Fibroblast of skin of scalp (primary cell): ENCODE data around the gene PPA1. TPM values are rescaled to one million over a fixed set of nuclear protein-coding genes. Genes with fewer than 3 reads are reported as not detected.
"Not testable (repeated sequence)": the region's sequence is repeated elsewhere in the genome, so short reads cannot be mapped to it uniquely, and the experiment has no call there.

Source experiments
- DNase-seq: peaks from one replicate; pipeline ENCODE4 v3.0.0-alpha.2; 2013
- polyA plus RNA-seq, 2 experiments: library from polyadenylated mRNA; unstranded; fragments of 120-200 nt; gene quantifications; one replicate each; pipeline ENCODE4 v1.2.1, GENCODE V29; 2013; ENCODE audit not compliant: insufficient read length in 2 of 2

The PPA1 gene
- polyA plus RNA-seq (2013, experiment 1 of 2; ENCODE audit: insufficient read length) = 112 TPM
- polyA plus RNA-seq (2013, experiment 2 of 2; ENCODE audit: insufficient read length) = 120 TPM

DNA sequence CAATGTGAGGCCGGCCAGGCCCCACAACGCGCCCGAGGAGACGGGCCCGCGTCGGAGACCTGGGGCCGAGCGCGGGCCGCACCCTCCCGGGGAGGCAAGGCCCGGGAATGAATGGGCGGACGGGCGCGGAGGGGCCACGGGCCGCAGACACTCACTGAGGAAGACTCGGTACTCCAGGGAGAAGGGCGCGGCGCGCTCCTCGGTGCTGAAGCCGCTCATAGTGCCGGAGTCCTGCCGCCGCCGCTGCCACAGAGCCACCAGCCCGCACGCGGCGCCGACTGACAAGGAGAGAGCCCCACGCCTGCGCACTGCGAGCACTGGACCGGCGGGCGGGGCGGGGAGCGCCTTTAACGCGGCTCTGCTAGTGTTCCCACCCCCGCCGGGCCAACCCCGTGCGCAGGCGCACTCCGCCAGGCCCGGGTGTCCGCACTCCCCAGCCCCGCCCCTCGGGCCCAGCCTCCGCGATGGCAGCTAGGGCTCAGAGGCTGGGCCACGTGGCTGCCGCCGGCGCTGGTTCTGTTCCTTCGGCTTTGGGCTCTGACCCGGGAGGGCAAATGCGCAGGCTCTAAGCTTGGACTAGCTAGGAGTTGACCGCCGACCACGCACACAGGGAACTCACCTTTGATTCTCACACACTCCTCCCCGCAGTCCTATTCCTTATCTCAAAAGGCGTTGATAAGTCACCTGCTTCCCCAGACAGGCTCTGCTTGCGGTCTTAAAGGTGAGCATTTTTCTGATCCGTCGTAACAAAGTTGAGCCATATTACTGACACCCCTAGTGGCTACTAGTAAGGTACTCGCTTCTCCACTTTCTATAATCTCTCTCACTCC is at the start of gene PPA1:
PPA1 (minus strand) TSS at position 321 of the 830 bp plus-strand sequence; CDS start at position 219, 102 bp downstream.
- DNase-seq = peak; percentile 96

- DNase-seq = no peak
Observed at GRCh38 chr10:70281609-70282008, 48.4 kb upstream of the PPA1 start.

DNA sequence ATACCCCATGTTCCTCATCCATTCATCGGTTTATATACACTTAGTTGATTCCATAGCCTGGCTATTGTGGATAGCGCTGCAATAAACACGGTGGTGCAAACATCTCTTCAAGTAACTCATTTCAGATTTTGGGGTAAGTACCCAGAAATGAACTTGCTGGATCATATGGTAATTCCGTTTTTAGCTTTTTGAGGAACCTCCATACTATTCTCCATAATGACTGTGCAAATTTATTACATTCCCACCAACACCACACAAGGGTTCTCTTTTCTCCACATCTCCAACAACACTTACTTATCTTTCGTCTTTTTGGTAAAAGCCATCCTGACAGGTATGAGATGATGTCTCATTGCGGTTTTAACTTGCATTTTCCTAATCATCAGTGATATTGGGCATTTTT is 46.9 kb upstream of the PPA1 start:
- no peak for DNase-seq

DNA sequence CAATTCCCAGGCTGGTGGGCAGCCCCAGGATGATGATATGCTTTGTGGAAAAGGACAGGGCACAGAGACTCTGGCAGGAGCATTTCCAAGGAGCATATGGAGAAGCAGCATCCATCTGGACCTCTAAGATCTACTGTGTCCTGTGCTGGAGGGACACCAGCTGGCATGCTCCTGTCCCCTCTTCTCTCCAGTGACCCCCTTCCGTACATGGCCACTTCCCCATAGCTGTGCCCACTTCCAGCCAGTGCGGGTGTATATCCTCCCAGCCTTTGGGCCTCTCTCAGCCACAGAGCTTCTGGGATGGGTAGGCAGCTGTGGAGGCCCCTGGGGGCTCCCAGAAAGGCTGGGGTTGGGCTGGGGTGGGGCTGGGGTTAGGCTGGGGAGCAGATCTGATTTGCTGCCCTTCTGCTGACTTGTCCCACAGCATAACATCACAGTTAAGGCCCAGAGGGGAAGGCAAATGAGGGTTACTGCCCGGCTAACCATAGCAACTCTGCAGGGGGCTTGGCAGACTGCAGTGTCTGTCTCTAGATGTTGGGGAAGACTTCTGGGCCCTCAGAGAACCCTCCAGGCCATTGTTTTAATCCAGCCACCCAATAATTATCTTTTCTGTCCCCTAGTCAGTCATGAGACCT is 44.3 kb upstream of the PPA1 start:
- no peak for DNase-seq

GRCh38 chr10:70274643-70275042 is 41.4 kb upstream of the PPA1 start:
- DNase-seq = no peak

DNA sequence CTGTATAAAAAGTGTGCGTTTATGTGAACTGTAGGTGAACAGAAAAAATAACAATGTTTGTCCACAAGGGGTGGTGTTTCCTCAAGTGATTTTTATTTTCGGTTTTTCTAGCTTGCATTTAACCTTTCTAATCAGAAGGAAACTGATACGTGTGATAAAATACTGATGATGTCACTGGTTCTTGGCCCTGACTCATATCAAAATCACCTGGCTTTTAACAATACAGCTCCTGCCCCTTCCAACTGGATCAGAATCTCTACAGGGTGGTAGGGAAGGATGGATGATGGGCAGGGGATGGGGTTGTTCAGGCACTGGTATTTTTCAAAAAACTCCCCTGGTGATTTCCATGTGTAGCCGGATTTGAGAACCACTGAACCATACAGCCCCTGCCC is 39.7 kb upstream of the PPA1 start:
- no peak for DNase-seq

GRCh38 chr10:70271996-70272924 is 39.0 kb upstream of the PPA1 start:
- no peak for DNase-seq

- no peak for DNase-seq
Observed at GRCh38 chr10:70270952-70271351, 37.7 kb upstream of the PPA1 start.

GRCh38 chr10:70269741-70270140 is 36.5 kb upstream of the PPA1 start:
- DNase-seq = no peak

DNA sequence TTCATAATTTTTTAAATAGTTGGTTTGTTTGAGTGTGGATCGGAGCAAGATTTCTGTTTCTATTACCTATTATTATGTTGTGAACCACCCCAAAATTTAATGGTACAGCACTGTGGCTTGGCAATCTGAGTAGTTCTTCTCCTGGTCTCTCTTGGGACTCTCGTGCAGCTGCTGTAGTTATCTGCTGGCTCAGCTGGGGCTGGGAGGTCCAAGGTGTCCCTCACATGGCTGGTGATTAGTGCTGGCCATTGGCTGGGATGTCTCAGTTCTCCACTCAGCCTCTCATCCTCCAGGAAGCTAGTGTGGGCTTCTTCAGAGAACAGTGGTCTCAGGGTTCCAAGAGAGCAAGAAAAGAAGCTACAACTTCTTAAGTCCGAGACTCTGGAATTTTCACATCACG is 35.1 kb upstream of the PPA1 start:
- no peak for DNase-seq

DNA sequence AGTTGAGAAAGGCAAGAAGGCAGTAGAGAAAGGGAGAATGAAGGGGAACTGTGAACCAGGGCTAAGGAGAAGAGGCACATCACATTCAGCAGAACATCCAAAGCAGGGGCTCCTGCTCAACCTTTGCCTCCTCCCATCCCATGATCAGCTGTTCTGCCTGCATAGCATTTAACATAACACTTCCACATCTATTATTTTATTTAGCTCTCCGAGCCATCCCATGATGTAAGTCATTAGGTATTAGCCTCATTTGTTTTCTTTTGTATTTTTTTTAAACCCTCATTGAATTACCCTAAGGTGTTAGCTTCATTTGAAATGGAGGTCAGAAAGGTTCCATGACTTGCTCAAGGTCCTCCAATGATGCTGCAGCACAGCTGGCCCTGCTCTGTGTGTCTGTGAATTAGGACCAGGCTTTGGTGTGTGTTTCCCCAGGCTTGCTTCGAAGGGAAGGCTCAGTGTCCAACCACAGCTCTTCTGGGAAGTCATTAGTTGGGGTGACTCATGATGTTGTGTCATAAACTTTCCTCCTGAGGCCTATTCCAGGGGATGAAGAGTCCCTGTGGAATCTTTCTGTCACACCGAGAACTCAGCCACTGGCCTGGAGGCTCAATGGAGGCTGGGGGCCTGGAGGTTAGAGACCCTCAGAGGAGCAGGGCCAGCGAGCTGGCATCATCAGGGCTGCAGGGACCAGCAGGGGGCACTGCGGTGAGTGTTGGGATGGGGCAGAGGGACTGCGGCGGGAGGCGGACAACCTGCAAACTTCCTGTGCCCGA is 34.1 kb upstream of the PPA1 start:
- DNase-seq = peak; percentile 93

DNA sequence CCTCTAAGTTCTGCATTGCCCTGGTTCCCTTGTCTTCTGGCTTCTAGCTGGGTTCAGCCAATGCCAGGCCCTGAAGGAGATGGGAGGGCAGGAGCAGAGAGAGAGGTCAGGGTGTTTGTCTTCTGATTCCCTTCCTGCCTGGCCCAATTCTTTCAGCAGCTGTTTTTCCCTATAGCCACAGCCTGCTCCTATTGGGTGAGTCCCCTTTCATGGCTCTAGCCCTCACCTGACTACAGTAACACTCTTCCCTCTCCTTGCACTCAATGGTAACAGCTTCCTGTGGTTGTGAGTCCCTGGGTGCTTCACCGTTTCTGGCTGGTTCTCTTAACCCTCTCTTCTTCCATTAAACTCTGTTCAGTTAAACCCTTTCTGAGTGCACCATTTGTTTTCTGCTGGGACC is 33.5 kb upstream of the PPA1 start:
- no peak for DNase-seq

- DNase-seq = no peak
Observed at GRCh38 chr10:70266056-70266455, 32.8 kb upstream of the PPA1 start.

DNA sequence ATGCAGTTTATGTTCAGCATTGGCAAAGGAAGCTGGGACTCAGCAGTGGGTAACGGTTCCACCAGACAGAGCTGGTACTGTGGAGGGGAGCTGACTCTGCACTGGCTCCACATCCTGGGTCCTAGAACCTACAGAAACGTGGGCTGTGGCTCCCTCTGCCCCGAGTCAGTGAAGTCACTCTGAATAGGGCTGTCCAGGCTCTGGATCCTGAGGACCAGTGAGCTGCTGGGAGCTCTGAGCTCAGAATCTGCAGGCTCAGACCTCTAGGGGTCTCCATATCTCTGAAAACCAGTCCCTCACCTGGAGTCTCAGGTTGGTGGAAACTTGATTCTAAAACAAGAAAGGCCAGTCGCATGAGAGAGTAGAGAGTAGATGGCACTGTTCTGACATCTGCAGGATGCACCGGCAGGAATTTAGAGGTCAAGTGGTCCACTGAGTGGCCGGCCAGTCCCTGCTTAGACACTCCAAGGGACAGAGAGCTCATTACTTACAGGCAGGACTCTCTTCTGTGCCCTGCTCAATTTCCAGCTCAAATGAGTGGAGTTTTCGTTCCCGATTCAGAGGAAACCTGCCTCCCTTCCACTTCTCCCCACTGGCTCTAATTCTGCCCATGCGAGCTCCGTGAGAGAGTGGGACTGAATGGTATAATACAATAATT is 31.9 kb upstream of the PPA1 start:
- no peak for DNase-seq

DNA sequence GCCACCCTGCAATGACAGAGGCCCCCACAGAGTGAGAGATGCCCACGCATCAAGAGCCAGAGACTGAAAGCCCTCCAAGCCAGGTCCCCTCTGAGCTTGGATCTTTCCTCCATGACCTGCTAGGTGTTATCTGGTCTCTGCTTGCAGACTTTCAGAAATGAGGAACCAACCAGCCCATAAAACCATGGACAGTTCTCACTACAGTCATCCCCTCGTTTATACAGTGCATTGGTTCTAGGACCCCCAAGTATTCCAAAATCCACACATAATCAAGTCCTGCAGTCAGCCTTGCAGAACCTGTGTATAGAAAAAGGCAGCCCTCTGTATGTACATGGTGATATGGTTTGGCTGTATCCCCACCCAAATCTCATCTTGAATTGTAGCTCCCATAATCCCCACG is 27.5 kb upstream of the PPA1 start:
- no peak for DNase-seq

DNA sequence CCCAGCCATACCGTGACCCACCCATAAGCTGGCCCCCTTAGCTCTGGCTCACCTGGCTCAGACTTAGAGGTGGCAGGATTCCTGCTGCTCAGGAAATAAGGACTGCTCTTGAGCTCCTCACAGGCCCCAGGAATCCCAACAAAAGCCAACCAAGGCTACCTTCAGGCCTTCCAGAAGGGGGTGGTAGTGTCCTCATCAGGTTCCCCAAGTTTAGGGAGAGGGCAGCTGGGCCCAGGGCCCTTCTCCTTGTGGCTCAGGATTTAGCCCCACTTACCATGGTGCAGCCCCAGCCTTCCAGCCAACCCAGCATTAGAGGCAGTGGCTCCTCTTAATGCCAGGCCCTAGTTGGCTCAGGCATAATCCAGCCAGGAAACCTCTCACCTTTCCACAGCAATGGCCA is 27.0 kb upstream of the PPA1 start:
- no peak for DNase-seq

- no peak for DNase-seq
Observed at GRCh38 chr10:70258216-70258615, 25.0 kb upstream of the PPA1 start.

GRCh38 chr10:70257816-70258215 is 24.6 kb upstream of the PPA1 start:
- DNase-seq = not testable (repeated sequence)

DNA sequence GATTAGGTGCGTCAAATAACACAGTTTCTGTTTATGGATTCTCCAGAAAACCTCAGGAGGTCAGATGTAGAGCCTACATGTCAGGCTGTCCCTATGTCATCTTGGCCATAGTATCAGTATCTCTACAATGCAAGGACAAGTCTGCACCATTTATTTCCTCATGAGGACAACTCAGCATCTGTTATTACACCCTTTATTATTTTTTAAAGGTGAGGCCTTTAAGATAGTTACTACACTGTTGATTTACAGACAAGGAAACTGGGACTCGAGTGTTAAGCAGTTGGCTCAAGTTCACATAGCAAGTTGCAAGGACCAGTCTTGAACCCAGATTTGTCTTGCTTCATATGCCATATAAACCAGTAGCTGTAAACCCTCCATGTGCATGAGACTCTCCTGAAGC is 23.2 kb upstream of the PPA1 start:
- DNase-seq = no peak

- no peak for DNase-seq
Observed at GRCh38 chr10:70255329-70256299, 22.4 kb upstream of the PPA1 start.
